Body of pancreas (tissue), 4 donors: ENCODE data around the gene MAP10. TPM values are rescaled to one million over a fixed set of nuclear protein-coding genes. Genes with fewer than 3 reads are reported as not detected.

Experiments
- ATAC-seq: fragments of 150-250 bp; one replicate; pipeline ENCODE4 v1.9.1; 2016
- DNase-seq, 4 donors: peaks; one replicate each; pipeline ENCODE4 v3.0.0-alpha.2; 2019
- H3K27ac ChIP-seq, 4 donors: fragments of 200-600 bp; sonication (generic); 1 replicate in 3 of 4; 2 replicates in 1 of 4; pipeline versions ENCODE4 v1.5.1 to v1.6.1; 2016 to 2019; ENCODE audit warnings: mild to moderate bottlenecking in 1 of 4, mixed read lengths in 1 of 4, moderate library complexity in 1 of 4
- H3K27me3 ChIP-seq, 2 donors: fragments of 200-600 bp; sonication (generic); one replicate each; pipeline ENCODE4 v1.6.0; 2016; ENCODE audit warnings: mild to moderate bottlenecking in 1 of 2
- H3K36me3 ChIP-seq, 2 donors: fragments of 200-600 bp; sonication (generic); replicated peaks in 1 of 2; 2 replicates each; pipeline ENCODE4 v1.5.1; 2016; ENCODE audit warnings: low read depth in 2 of 2; ENCODE audit not compliant: insufficient read depth in 1 of 2
- H3K4me1 ChIP-seq: fragments of 200-600 bp; sonication (generic); one replicate; pipeline ENCODE4 v1.6.0; 2016
- H3K4me3 ChIP-seq, 2 donors: fragments of 200-600 bp; sonication (generic); 1 replicate in 1 of 2; 2 replicates in 1 of 2; pipeline ENCODE4 v1.5.1; 2016 to 2019
- H3K9me3 ChIP-seq, 3 donors: fragments of 200-600 bp; sonication (generic); 1 replicate in 2 of 3; 2 replicates in 1 of 3; pipeline ENCODE4 v1.5.1; 2016
- CTCF ChIP-seq, 7 experiments: fragments of 450-650 bp in 4 of 7; fragments of 200-600 bp in 3 of 7; sonication (generic) in 3 of 7; IDR thresholded peaks; one replicate each; pipeline ENCODE4 v1.5.1; 2016 to 2019; ENCODE audit warnings: antibody characterized with exemption in 7 of 7
- POLR2A ChIP-seq, 3 donors: fragments of 450-650 bp; IDR thresholded peaks; one replicate each; pipeline ENCODE4 v1.6.1; 2016; ENCODE audit warnings: antibody characterized with exemption in 3 of 3, mild to moderate bottlenecking in 2 of 3
- WGBS, 2 donors: methylation state at CpG; one replicate each; pipeline ENCODE4 v1.1.5; 2017; 5-methylcytosine and 5-hydroxymethylcytosine counted together
- intact Hi-C: fragments of 100-400 bp; cut with DNase I; formaldehyde crosslinking; loops from one replicate; pipeline ENCODE4 v1.15.1; 2023
- total RNA-seq, 2 donors: library from RNA; depleted of rRNA; stranded (reverse); fragments of >200 nt; gene quantifications; one replicate each; pipeline ENCODE4 v1.1.0, GENCODE V29; 2016

The MAP10 gene
- total RNA-seq, 2 donors from 2014 or later = 2.3 to 4.2 TPM

- no peak for DNase-seq
- Histone ChIP-seq H3K27ac (no peak overlapping the region), H3K9me3 (no peaks in the 10 kb centered on the region), H3K4me1 (no peaks in the 10 kb centered on the region), H3K36me3 (no peaks in the 10 kb centered on the region), H3K27me3 (no peaks in the 10 kb centered on the region), H3K4me3 (no peak overlapping the region)
- WGBS, 2 donors = 43 to 45% methylated on average over 3 of the region's 3 CpGs
- no peak for ATAC-seq
- intact Hi-C loops = no loop called here
- TF ChIP-seq CTCF (IDR thresholded peaks at IDR 0.05) (no peak), POLR2A (IDR thresholded peaks at IDR 0.05) (no peak)
Observed at GRCh38 chr1:232834066-232834465, 28.9 kb downstream of the MAP10 start.

- intact Hi-C loops = no loop called here
- 69 to 78% methylated on average over 6 of the region's 6 CpGs for WGBS, 2 donors
- no peaks in the 10 kb centered on the region for H3K9me3 ChIP-seq
- TF ChIP-seq POLR2A (IDR thresholded peaks at IDR 0.05) = no peak
- no peak for TF ChIP-seq CTCF (IDR thresholded peaks at IDR 0.05)
- no peak overlapping the region for H3K27ac ChIP-seq
- DNase-seq (no peak), ATAC-seq (no peak)
- H3K27me3 ChIP-seq = no peaks in the 10 kb centered on the region
- no peaks in the 10 kb centered on the region for H3K4me1 ChIP-seq
- no peaks in the 10 kb centered on the region for H3K36me3 ChIP-seq
- H3K4me3 ChIP-seq = no peak overlapping the region
Observed at GRCh38 chr1:232835166-232835565, 29.9 kb downstream of the MAP10 start.

- Histone ChIP-seq H3K9me3 (no peaks in the 10 kb centered on the region), H3K4me3 (no peak overlapping the region), H3K27ac (no peak overlapping the region), H3K27me3 (no peaks in the 10 kb centered on the region), H3K4me1 (no peaks in the 10 kb centered on the region), H3K36me3 (no peaks in the 10 kb centered on the region)
- WGBS, 2 donors = 62 to 65% methylated on average over 4 of the region's 4 CpGs
- intact Hi-C loops = no loop called here
- ATAC-seq (no peak), DNase-seq (no peak)
- TF ChIP-seq CTCF (IDR thresholded peaks at IDR 0.05) (no peak), POLR2A (IDR thresholded peaks at IDR 0.05) (no peak)
Observed at GRCh38 chr1:232837087-232837486, 31.9 kb downstream of the MAP10 start.

GRCh38 chr1:232841823-232842565 is 36.8 kb downstream of the MAP10 start:
- WGBS, 2 donors = 69 to 74% methylated on average over 6 of the region's 6 CpGs
- ATAC-seq (no peak), DNase-seq (no peak)
- intact Hi-C loops = no loop called here
- H3K36me3 ChIP-seq = no peaks in the 10 kb centered on the region
- H3K4me3 ChIP-seq = no peak overlapping the region
- H3K27ac ChIP-seq = no peak overlapping the region
- no peaks in the 10 kb centered on the region for H3K9me3 ChIP-seq
- TF ChIP-seq POLR2A (IDR thresholded peaks at IDR 0.05) = no peak
- TF ChIP-seq CTCF (IDR thresholded peaks at IDR 0.05) = no peak
- H3K4me1 ChIP-seq = no peaks in the 10 kb centered on the region
- H3K27me3 ChIP-seq = no peaks in the 10 kb centered on the region

- Histone ChIP-seq H3K4me1 (no peaks in the 10 kb centered on the region), H3K4me3 (no peak overlapping the region), H3K36me3 (no peaks in the 10 kb centered on the region), H3K9me3 (no peaks in the 10 kb centered on the region), H3K27ac (no peak overlapping the region), H3K27me3 (no peaks in the 10 kb centered on the region)
- DNase-seq (no peak), ATAC-seq (no peak)
- intact Hi-C loops = no loop called here
- 87 to 91% methylated on average over 5 of the region's 5 CpGs for WGBS, 2 donors
- TF ChIP-seq POLR2A (IDR thresholded peaks at IDR 0.05) (no peak), CTCF (IDR thresholded peaks at IDR 0.05) (no peak)
Observed at GRCh38 chr1:232844791-232845190, 39.6 kb downstream of the MAP10 start.
